C4-2B (cell line): ENCODE data around the gene SORL1.
"Not testable (repeated sequence)": the region's sequence is repeated elsewhere in the genome, so short reads cannot be mapped to it uniquely, and the experiment has no call there.

Experiments
- H3K27ac ChIP-seq: fragments of 450-650 bp; 2 replicates; pipeline ENCODE4 v1.5.1; 2017
- ZFX ChIP-seq: fragments of 450-650 bp; IDR thresholded peaks from 2 replicates; pipeline ENCODE4 v1.6.1; 2017
- TF ChIP-seq, protein P1 (sequence below): fragments of 450-650 bp; conservative IDR thresholded peaks from 2 replicates; pipeline ENCODE4 v1.5.1; 2017; ENCODE audit warnings: mild to moderate bottlenecking

The SORL1 gene

DNA sequence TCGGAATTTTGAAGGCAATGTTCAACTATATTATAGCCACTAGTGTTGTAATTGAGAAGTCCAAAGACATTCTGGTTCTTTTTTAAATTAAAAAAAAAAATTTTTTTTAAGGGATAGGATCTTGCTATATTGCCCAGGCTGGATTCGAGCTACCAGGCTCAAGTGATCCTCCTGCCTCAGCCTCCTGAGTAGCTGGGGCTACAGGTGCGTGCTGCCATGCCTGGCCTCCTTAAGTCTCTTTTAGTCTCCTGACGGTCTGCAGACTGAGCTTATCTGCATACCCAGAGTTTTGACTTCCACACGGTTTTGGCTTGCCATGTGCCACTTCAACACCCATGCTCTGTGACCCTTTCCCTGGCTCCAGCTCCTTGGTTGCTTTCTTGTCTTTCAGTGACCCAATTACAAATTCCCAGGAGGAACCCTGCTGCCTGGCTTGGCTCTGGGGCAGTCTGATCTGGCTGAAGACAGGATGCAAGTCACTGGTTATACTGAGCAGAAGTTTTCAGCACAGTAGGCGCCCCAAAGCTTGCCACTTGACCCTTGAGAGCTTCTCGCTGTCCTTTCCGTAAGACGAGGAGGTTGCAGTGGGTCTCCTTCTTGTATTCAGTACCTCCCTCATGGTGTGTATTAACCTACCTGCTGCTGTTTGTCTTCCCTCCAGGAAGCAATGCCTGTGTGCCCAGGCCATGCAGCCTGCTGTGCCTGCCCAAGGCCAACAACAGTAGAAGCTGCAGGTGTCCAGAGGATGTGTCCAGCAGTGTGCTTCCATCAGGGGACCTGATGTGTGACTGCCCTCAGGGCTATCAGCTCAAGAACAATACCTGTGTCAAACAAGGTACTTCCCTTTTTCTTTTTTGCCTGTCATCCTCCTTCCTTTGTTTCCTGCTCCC is 114.4 kb downstream of the SORL1 start:
- no peak overlapping the region for H3K27ac ChIP-seq
- TF ChIP-seq ZFX: no peak
- TF ChIP-seq, protein P1, sequence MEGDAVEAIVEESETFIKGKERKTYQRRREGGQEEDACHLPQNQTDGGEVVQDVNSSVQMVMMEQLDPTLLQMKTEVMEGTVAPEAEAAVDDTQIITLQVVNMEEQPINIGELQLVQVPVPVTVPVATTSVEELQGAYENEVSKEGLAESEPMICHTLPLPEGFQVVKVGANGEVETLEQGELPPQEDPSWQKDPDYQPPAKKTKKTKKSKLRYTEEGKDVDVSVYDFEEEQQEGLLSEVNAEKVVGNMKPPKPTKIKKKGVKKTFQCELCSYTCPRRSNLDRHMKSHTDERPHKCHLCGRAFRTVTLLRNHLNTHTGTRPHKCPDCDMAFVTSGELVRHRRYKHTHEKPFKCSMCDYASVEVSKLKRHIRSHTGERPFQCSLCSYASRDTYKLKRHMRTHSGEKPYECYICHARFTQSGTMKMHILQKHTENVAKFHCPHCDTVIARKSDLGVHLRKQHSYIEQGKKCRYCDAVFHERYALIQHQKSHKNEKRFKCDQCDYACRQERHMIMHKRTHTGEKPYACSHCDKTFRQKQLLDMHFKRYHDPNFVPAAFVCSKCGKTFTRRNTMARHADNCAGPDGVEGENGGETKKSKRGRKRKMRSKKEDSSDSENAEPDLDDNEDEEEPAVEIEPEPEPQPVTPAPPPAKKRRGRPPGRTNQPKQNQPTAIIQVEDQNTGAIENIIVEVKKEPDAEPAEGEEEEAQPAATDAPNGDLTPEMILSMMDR: no peak

DNA sequence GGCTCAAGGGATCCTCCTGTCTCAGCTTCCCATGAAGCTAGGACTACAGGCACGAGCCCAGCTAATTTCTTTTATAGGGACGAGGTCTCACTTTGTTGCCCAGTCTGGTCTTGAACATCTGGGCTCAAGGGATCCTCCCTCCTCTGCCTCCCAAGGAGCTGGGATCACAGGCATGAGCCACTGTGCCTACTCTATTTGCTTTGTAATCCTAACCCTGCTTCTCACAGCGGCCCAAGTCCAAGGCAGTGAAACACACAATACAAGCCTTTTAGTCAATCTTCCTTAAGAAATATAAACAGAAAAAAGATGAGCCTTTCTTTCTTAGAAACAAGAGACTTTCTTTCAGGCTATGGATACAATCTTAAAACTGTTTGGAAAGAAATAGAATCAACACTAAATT is 115.9 kb downstream of the SORL1 start:
- no peak for TF ChIP-seq ZFX
- TF ChIP-seq, protein P1: no peak
- H3K27ac ChIP-seq: no peak overlapping the region

DNA sequence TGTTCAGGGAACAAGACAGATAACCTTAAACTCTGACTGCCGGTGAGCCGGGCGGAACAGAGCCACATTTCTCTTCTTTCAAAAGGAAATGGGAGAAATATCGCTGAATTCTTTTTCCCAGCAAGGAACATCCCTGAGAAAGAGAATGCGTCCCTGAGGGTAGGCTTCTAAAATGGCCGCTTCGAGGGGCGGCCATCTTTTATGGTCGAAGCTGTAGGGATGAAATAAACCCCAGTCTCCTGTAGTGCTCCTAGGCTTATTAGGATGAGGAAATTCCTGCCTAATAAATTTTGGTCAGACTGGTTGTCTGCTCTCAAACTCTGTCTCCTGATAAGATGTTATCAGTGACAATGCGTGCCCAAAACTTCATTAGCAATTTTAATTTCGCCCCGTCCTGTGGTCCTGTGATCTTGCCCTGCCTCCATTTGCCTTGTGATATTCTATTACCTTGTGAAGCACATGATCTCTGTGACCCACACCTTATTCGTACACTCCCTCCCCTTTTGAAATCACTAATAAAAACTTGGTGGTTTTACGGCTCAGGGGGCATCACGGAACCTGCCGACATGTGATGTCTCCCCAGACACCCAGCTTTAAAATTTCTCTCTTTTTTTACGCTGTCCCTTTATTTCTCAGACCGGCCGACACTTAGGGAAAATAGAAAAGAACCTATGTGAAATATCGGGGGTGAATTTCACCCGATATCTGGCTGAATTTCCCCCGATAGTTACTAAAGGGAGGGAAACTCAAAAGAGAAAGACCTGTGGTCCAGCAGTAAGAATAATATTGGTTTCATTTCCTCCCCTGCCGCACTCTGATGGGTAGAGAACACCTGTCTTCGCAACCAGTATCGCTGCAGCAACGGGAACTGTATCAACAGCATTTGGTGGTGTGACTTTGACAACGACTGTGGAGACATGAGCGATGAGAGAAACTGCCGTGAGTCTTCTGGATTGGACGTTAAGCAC is 117.5 kb downstream of the SORL1 start:
- H3K27ac ChIP-seq: not testable (repeated sequence)

DNA sequence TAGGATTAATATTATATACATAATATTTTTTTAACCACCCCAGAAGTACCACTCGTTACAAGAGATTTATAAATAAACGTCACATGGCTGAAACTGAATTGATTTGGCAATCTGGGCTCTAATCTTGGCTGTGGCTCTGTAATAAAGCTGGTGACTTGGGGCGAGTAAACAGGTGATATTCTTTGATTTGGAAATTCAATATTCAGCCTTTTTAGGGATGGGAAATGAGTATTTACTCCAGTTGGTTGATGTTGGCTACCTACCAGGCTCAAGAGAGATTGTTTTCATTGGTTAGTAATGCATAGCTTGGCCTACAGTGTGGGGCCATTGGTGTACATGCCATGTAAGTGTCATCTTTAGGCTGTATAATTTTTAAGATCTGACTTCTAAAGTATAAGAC is 118.3 kb downstream of the SORL1 start:
- H3K27ac ChIP-seq: no peak overlapping the region
- no peak for TF ChIP-seq ZFX
- TF ChIP-seq, protein P1: no peak

DNA sequence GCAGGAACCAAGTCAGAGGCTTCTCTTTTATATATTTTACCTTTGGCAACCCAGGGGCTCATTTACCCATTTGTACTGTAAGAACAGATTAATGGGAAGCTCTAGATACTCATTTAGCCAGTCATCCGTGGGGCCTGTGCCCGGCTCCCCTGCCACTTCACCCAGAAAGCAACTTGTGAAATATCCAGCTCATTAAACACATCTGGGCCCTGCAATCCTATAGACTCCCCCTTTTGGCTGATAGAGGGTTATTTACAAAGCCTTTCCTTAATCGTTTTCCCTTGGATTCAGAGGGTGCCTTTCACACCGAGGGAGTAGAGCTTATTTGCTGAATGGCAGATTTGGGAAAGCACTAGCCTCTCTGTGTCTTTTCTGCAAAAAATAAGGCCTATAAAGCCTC is 119.4 kb downstream of the SORL1 start:
- no peak for TF ChIP-seq ZFX
- TF ChIP-seq, protein P1: no peak
- H3K27ac ChIP-seq: no peak overlapping the region

DNA sequence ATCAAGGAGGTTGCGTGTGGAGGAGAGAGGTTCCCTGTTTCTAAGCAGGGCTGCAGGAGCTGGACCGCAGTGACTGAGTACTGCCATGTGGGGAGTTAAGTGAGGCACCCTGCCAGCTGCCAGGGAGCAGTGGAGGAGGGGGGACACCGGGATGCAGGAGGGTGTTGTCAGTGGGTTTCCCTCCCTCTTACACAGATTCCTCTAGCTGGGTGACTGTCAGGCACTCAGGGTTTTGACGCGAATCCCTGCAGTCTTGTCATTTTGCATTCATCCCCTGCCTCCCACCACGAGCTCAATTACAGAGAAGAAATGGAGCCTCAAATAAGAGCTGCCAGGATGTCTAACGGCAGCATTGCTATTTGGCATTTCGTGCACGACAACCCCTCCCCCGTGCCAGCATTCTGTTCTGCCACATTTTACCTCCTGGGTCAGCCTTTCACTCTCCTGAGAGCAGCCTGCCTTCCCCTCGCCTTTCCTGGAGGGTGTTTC is 120.5 kb downstream of the SORL1 start:
- H3K27ac ChIP-seq: no peak overlapping the region
- no peak for TF ChIP-seq ZFX
- TF ChIP-seq, protein P1: no peak

DNA sequence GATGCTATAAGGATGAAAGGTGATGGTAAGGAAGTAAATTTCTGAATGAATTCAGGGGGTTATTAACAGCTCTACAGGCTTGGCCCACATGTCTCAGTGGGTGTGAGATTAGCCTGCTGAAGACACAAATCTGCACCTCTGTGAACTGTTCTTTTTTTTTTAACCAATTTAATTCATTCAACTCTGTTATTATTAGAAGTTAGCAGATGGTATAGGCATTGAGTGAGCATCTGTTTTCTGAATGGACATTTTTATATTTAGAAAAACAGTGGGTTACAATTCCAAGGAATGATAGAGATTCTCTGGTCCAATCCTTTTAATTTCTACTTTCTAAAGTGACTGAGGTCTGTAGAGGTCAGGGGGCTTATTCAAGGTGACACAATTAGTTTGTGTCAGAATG is 122.7 kb downstream of the SORL1 start:
- no peak overlapping the region for H3K27ac ChIP-seq
- TF ChIP-seq, protein P1: no peak
- no peak for TF ChIP-seq ZFX
